Measurements from ENCODE around the gene RAB29.
"Not testable (repeated sequence)": the region's sequence is repeated elsewhere in the genome, so short reads cannot be mapped to it uniquely, and the experiment has no call there.

RAB29 gene

GRCh38 chr1:205735218-205735617 is 40.1 kb downstream of the RAB29 start:
- Histone ChIP-seq H3K4me3 (ENCODE audit: low read depth in 1 of 2, low read length in 1 of 2) (no peak overlapping the region), H3K27ac (no peak overlapping the region), H3K27me3 (no peaks in the 10 kb centered on the region), H3K4me1 (ENCODE audit: control insufficient read depth in 1 of 2, insufficient read depth in 1 of 2, low read depth in 1 of 2, low read length in 1 of 2) (no peaks in the 10 kb centered on the region), H3K9me3 (no peaks in the 10 kb centered on the region), H3K36me3 (no peaks in the 10 kb centered on the region)
- TF ChIP-seq, protein P1, sequence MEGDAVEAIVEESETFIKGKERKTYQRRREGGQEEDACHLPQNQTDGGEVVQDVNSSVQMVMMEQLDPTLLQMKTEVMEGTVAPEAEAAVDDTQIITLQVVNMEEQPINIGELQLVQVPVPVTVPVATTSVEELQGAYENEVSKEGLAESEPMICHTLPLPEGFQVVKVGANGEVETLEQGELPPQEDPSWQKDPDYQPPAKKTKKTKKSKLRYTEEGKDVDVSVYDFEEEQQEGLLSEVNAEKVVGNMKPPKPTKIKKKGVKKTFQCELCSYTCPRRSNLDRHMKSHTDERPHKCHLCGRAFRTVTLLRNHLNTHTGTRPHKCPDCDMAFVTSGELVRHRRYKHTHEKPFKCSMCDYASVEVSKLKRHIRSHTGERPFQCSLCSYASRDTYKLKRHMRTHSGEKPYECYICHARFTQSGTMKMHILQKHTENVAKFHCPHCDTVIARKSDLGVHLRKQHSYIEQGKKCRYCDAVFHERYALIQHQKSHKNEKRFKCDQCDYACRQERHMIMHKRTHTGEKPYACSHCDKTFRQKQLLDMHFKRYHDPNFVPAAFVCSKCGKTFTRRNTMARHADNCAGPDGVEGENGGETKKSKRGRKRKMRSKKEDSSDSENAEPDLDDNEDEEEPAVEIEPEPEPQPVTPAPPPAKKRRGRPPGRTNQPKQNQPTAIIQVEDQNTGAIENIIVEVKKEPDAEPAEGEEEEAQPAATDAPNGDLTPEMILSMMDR (IDR thresholded peaks at IDR 0.05) = no peak

- Histone ChIP-seq H3K4me3 (ENCODE audit: low read depth in 1 of 2, low read length in 1 of 2) (no peak overlapping the region), H3K4me1 (ENCODE audit: control insufficient read depth in 1 of 2, insufficient read depth in 1 of 2, low read depth in 1 of 2, low read length in 1 of 2) (no peaks in the 10 kb centered on the region), H3K36me3 (no peaks in the 10 kb centered on the region), H3K27ac (no peak overlapping the region), H3K27me3 (no peaks in the 10 kb centered on the region), H3K9me3 (no peaks in the 10 kb centered on the region)
- TF ChIP-seq, protein P1 (IDR thresholded peaks at IDR 0.05) = no peak
Observed at GRCh38 chr1:205733438-205734175, 41.7 kb downstream of the RAB29 start.

- no peaks in the 10 kb centered on the region for H3K4me1 ChIP-seq (ENCODE audit: control insufficient read depth in 1 of 2, insufficient read depth in 1 of 2, low read depth in 1 of 2, low read length in 1 of 2)
- TF ChIP-seq, protein P1 (IDR thresholded peaks at IDR 0.05) = no peak
- no peaks in the 10 kb centered on the region for H3K27me3 ChIP-seq
- no peaks in the 10 kb centered on the region for H3K9me3 ChIP-seq
- no peak overlapping the region for H3K27ac ChIP-seq
- H3K4me3 ChIP-seq (ENCODE audit: low read depth in 1 of 2, low read length in 1 of 2) = no peak overlapping the region
- peaks cover 10% of the 10 kb centered on the region for H3K36me3 ChIP-seq
Observed at GRCh38 chr1:205729945-205730610, 45.2 kb downstream of the RAB29 start.

DNA sequence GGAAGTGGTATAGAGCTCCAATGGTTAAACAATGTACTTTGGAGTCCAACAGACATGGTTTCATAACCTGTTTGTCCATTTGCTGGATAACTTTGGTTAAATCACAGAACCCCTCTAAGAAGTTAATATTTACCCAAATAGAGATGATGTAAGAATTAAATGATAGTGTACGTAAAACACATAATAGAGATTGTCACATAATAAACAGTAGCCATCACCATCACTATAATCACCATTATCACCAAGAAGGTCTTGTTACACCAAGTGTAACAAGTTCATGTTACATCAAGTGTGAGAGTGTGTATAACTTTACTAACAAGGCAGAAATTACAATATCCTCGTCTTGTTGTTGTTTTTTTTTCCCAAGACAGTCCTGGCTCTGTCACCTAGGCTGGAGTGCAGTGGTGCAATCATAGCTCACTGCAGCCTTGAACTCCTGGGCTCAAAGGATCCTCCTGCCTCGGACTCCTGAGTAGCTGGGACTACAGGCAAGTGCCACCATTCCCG is 48.6 kb downstream of the RAB29 start:
- peaks cover 10% of the 10 kb centered on the region for H3K36me3 ChIP-seq
- H3K9me3 ChIP-seq = no peaks in the 10 kb centered on the region
- H3K4me1 ChIP-seq (ENCODE audit: control insufficient read depth in 1 of 2, insufficient read depth in 1 of 2, low read depth in 1 of 2, low read length in 1 of 2) = no peaks in the 10 kb centered on the region
- H3K27me3 ChIP-seq = no peaks in the 10 kb centered on the region
- H3K27ac ChIP-seq = no peak overlapping the region
- H3K4me3 ChIP-seq (ENCODE audit: low read depth in 1 of 2, low read length in 1 of 2) = no peak overlapping the region
- TF ChIP-seq, protein P1 (IDR thresholded peaks at IDR 0.05) = no peak

DNA sequence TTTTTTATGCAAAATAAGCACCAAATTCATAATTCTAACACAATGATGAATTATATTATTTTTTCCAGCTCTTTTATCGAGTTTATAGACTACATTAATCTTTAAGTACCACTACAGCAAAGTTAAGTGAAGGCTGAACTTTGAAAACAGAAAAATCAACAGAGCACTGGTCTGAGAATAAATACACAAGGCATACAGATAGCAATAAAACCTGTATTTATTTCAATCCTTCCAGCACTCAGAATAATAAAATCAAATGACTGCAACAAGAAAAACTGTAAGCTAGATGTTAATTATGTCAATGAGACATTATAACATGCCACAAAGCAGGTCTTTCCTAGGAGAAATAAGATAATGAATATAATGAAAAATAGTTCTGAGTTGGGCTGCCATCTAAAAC is 49.8 kb downstream of the RAB29 start:
- TF ChIP-seq, protein P1 (IDR thresholded peaks at IDR 0.05) = no peak
- no peaks in the 10 kb centered on the region for H3K4me1 ChIP-seq (ENCODE audit: control insufficient read depth in 1 of 2, insufficient read depth in 1 of 2, low read depth in 1 of 2, low read length in 1 of 2)
- no peaks in the 10 kb centered on the region for H3K9me3 ChIP-seq
- no peaks in the 10 kb centered on the region for H3K27me3 ChIP-seq
- no peak overlapping the region for H3K4me3 ChIP-seq (ENCODE audit: low read depth in 1 of 2, low read length in 1 of 2)
- H3K36me3 ChIP-seq = peaks cover 10% of the 10 kb centered on the region
- no peak overlapping the region for H3K27ac ChIP-seq

DNA sequence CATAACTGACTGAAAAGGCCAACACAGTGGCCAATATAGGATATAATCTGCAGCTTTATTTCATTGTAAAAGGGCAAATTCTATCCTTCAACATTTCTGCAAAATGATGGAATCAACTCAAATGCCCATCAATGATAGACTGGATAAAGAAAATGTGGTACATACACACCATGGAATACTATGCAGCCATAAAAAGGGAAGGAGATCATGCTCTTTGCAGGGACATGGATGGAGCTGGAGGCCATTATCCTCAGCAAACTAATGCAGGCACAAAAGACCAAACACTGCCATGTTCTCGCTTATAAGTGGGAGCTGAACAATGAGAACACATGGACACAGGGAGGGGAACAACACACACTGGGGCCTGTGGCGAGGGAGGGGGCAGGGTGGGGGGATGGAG is 54.5 kb downstream of the RAB29 start:
- H3K4me3 ChIP-seq (ENCODE audit: low read depth in 1 of 2, low read length in 1 of 2); H3K4me1 ChIP-seq (ENCODE audit: control insufficient read depth in 1 of 2, insufficient read depth in 1 of 2, low read depth in 1 of 2, low read length in 1 of 2); H3K27me3 ChIP-seq; H3K27ac ChIP-seq; H3K9me3 ChIP-seq: not testable (repeated sequence)
- peaks cover 22% of the 10 kb centered on the region for H3K36me3 ChIP-seq

All from neutrophil (primary cell).